Skeletal muscle cell (primary cell): ENCODE data around the gene VEGFA.

Experiments
- DNase-seq: peaks from one replicate; pipeline ENCODE4 v3.0.0-alpha.2; 2010; ENCODE audit warnings: low read depth
- H3K4me3 ChIP-seq: 2 replicates; pipeline ENCODE4 v1.5.1; 2011; ENCODE audit warnings: low read depth, mild to moderate bottlenecking, control low read depth, low read length, moderate library complexity

The VEGFA gene

DNA sequence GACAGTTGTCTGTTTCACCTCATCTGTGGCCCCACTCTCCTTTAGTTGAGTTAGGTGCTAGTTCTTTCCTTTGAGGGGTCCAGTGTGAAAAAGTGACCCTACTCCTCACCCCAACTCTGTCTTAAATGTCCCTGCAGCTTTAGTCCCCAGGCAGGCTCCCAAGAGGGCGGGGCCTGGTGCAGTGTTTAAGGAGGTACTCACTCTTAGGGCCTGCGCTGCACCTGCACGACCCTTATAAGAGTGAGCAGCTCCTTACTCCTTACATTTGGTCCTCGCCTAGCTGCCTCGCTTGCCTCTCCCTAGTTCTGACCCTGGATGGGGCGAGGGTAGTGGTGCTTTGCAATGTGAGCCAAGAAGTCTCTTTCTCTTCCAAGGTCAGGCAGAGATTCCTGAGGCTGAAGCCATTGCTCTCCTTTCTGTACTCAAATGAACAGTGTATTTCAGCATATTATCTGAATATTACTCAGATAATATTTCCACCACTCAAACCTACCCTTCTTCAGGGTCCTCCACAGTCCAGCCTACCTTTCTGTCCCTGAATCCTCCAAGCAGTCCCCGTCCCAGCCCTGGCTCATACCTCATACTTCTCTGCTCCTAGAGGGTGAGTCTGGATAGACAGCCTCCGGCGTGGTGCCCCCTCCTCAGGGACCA lies 11.9 kb upstream of the VEGFA start:
- DNase-seq: no peak
- H3K4me3 ChIP-seq: no peak overlapping the region

DNA sequence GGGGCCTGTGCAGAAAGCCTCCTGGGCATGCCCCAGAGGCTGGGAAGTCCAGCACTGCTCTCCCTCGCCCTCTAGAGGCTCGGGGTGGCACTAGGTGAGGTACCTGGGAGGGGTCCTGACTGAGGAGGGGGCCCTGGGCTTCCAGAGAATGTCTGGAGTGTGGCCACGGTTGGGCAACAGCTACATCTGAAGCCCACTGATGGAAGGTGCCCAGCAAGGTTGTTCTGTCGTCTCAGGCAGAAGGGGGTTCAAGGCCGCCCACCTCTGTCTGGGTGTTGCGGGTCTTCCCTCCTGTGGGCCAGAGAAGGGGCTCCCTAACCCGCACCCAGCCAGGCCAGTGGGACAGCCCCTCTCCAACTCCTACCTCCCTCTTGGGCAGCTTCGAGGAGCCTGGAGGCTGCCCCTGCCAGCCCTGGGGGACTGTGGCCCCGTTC lies 11.4 kb upstream of the VEGFA start:
- DNase-seq: no peak
- no peak overlapping the region for H3K4me3 ChIP-seq

DNA sequence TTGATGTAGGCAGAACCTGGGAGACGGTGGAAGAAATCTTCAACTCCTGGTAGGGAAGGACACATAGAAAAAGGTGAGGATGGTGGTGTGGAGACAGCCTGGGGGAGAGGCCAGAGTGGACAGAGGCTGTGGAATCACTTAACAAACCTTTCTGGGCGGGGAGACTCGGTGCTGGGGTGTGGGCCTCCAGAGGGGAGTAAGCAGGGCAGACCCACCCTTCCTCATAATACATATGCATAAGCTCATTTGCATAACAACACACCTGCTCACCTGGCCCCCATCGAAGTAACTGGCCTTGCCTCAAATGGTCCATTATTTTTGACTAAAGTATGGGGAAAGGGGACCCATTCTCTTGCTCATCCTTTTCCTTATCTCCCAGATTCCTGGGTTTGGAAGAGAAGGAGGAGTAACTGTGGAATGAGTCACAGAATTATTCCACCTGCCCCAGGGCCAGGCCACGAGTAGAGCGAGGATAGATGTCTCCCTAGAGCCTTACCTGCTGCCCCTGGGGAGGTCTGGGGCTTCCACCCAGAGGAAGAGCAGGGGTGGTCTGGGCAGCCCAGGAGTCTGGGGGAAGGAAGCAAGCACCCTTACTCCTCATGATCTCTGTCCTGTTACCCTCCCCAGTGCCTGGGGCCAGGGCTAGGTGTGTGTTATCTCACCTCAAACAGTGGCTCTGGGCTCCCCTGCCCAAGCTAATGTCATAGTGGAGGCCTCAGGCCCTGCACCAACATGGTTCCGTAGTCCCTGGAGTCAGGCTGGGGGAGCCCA lies 10.7 kb upstream of the VEGFA start:
- no peak for DNase-seq

DNA sequence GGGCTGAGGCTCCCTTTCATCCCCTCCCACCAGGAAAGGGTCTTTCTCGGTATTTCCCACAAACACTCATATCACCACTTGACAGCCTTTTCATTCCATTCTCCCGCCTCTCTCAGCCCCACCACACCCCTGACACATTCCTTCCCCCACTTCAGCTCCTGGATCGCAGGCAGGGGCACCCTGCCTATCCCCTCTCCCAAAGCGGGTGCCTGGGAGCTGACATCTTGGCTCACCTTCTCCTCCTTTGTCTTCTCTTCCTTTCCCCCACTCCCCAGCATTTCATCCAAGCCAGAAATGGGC lies 10.2 kb upstream of the VEGFA start:
- no peak for DNase-seq
- H3K4me3 ChIP-seq: no peak overlapping the region

More for the DNA sequence above, 10.7 kb upstream of the VEGFA start:
- no peak overlapping the region for H3K4me3 ChIP-seq

DNA sequence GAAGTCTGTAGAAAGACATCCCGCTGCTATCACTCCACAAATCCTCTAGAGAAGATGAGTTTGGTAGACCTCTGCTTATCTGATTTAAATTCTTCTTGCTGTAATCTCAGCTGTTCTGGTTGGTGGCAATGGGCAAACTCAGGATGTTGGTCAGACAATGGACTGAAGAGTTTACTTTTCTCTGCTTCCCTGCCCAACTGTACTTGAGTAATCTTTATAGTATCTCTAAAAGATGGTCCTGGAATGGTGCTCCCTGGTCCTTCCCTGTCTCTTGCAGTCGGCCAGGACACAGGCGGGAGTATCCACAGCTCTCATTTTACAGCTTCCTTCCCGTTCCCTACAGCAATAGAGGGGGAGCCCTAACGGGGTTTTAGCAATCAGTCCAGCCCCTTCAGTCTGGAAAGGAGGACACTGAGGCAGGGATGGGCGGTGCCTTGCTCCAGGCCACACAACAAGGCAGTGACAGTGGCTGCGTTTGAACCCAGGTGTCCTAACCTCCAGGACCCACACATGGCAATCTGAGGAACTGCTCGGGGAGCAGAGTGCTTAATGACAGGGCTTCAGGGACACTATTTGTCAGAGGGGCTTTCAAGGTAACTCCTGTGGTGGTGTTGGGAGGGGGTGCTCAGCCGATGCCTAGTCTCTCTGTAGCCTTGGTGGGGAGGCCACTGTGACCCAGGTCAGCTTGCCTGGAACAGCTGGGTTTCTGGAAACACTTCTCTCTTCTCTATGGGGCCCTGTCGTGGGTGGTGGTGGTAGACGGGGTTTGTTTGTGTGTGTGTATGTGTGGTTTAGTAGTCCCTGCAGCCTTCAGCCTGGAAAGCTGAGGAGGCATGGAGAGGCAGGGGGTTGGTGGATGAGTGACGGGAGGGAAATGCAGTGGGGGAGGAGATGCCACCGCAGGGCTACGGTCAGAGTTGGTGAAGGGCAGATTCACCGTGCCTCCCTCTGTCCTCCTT lies 9.5 kb upstream of the VEGFA start:
- no peak overlapping the region for H3K4me3 ChIP-seq
- DNase-seq: no peak

DNA sequence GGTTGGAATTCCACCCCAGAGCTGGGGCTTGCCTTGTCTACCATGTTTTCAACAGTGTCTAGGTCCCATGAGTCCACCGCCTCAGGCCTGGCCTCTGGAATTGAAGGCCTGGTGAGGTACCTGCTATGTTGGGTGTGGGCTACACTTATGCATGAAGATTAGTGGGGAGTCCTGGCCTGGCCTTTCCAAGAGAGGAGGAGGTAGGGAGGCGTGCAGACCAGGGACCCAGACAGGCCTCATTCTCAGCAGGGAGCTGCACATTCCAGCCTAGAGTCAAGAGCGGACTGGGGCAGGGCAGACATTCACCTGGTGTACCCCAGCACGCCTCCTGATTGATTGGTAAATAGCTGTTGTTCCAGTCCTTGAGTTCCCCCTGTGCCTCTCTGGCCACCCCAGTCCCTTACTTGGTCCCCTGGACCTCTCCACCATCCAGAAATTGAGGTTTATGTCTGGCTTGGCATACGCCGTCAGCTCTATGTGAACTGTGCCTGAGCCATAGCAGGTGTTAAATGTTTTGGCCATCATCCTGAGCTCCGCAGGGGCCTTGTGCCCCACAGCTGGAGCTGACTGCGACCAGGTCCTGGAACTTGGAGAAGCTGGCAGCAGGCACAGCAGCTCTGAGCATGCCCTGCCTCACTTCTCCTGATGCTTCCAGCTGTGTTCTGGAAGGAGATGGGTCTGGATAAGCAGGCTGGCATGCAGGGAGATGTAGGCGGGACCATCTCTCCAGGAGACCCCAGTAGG lies 8.2 kb upstream of the VEGFA start:
- no peak overlapping the region for H3K4me3 ChIP-seq
- no peak for DNase-seq

DNA sequence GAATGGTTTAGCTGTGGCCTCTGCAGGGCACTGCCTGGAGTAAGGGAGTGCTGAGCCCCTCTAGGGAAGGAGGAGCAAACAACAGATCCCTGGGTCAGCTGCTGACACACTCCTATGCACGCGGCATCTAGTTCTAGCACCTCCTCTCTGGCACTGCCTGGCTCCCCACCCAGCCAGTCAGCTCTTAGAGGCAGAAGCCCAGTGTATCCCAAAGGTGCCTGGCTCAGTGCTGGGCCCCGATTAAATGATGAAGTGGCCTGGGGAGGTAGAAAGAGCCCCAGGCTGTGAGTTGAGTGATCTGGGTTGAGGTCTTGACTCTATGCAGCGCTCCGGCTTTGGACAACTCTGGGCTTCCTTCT lies 7.6 kb upstream of the VEGFA start:
- DNase-seq: no peak
- H3K4me3 ChIP-seq: no peak overlapping the region

DNA sequence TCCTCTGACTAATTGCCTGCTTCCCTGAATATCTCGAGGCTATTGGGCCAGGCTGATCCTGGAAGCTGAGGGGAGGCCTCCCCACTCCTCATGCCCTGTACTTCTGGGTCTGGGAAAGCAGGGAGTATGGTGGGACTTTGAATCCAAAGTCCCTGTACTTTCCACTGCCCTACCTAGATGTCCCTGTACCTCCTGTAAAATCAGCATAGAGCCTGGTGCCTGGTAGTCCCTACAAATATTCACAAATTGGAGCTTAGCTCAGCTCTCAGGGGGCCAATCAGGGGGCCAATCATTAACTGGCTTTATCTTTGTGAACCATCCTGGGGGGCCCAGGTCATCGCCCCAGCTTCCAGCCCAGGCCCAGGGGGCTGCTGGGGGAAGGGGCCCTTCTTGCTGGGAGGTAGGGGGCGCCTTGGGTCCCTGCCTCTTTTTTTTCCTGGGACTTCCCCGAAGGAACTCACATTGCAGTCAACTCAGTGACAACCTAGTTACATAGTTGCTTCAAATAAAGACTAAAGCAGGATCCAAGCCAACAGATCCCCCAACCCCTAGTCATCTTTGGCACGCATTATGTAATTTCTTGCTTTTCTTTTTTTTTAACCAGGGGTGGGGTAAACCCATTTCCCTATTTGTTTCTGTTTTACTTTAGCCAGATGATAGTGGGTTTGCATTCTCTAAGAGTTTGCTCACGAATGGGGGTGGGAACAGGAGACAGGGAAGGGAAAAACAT lies 6.9 kb upstream of the VEGFA start:
- no peak for DNase-seq

DNA sequence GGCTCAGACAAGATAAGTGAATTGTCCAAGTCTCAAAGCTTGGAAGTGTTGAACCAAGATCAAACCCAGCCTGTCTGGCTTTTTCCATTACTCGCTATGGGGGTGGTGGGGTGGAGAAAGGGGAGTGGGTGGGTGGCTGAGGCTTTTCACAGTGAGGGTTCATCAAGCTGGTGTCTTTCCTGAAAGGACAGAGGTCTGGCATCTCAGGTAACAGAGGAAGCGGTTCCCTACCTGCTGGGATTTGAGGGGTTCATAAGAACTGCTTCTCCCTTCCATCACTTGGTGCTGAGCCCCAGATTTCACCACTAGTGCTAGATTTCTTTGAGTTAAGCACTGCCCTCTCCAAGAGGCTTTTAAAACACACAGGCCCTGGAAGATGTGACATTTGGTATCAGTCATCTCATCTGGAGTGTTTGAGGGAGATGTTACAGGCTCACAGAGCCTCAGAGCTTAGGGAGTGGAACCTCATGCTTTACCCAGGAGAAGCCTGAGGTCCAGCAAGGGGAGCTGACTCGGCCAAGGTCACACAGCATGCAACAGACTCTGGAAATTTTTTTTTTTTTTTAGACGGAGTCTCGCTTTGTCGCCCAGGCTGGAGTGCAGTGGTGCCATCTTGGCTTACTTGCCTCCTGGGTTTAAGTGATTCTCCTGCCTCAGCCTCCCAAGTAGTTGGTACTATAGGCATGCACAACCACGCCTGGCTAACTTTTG lies 6.0 kb upstream of the VEGFA start:
- DNase-seq: no peak
- H3K4me3 ChIP-seq: no peak overlapping the region

More for the DNA sequence above, 6.9 kb upstream of the VEGFA start:
- no peak overlapping the region for H3K4me3 ChIP-seq

DNA sequence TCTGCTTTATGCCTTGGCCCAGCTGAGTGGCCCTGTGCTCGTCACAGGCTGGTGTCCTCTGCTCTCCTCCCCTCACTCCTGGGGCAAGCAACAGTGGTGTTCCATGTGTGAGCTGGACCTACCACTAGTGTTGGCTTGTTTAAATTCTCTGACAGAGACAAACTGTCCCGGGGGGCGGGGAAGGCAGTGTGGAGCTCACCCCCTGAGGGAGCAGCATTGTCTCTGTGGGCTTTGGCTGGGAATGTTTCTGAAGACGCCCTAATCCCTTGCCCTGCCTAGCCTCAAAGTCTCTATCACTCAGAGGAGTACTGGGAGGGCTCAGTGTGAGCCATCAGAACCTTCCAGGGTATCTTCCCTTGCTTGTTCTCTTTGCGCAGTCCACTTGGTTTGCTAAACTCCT lies 5.2 kb upstream of the VEGFA start:
- H3K4me3 ChIP-seq: no peak overlapping the region

DNA sequence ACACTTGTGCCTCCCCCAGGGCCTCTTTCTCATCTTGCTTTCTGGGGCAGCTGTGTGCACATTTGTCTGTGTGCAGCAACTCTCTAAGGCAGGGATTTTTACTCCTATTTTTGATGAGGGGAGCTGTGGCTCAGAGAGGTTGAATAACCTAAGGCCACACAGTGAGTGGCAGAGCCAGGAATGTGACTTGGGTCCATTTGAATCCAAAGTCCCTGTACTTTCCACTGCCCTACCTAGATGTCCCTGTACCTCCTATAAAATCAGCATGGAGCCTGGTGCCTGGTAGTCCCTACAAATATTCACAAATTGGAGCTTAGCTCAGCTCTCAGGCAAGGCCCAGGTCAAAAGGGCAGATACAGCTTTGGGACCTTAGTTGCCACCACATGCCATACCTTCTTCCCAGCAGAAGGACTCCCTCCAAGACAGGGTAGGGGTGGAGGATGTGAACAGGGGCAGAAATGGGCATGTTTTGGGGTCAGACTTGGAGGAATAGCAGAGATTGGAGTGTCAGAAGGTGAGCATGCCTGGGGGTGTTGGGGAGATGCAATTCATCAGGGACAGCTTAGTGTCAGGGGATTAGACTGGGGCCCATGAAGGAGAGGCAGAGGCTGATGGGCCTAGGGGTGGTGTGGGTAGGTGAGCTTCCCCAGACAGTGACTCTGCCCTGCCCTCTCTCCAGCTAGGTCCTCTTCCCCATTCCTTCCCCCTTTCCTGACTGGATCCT lies 4.1 kb upstream of the VEGFA start:
- no peak overlapping the region for H3K4me3 ChIP-seq

More for the DNA sequence above, 5.2 kb upstream of the VEGFA start:
- no peak for DNase-seq

DNA sequence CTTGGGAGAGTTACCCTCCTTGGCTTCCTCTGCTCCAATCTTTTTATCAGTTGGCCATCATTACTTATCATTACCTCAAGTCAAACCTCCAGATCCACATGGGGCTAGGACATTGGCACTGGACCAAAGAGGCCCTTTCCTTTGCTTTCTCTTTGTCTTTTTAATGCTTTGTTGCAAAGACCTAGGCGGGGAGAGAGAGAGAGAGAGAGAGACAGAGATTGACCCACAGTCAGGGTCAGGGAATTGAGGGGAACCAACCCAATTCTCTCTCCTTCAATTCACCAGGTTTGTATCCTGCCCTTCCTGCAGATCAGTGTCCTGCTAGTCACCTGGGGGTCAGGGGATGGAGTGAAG lies 3.5 kb upstream of the VEGFA start:
- no peak overlapping the region for H3K4me3 ChIP-seq
- DNase-seq: no peak

More for the DNA sequence above, 4.1 kb upstream of the VEGFA start:
- DNase-seq: no peak

DNA sequence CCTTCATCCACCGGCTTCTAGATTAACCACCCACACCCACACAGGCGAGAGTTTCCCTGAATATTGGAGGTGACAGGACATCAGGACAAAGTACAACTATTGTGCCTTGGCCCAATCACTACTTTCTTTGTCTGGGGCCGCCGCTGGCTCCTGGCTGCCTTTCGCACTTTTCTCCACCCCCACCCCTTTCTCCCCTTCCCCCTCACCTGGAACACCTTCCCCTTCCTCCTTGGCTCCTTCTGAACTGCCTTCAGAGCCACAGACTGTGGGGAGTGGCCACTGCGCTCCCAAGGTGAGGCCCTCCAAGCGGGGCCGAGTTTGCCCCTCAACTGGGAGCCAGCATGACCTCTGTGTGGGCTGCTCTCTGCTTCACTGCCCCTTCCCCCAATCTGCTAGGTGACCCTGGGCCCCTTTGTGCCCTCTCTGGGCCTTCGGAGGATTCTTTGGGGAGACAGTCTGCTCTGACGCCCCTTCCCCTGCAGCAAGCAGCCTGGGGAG lies 3.0 kb upstream of the VEGFA start:
- no peak overlapping the region for H3K4me3 ChIP-seq
- no peak for DNase-seq

DNA sequence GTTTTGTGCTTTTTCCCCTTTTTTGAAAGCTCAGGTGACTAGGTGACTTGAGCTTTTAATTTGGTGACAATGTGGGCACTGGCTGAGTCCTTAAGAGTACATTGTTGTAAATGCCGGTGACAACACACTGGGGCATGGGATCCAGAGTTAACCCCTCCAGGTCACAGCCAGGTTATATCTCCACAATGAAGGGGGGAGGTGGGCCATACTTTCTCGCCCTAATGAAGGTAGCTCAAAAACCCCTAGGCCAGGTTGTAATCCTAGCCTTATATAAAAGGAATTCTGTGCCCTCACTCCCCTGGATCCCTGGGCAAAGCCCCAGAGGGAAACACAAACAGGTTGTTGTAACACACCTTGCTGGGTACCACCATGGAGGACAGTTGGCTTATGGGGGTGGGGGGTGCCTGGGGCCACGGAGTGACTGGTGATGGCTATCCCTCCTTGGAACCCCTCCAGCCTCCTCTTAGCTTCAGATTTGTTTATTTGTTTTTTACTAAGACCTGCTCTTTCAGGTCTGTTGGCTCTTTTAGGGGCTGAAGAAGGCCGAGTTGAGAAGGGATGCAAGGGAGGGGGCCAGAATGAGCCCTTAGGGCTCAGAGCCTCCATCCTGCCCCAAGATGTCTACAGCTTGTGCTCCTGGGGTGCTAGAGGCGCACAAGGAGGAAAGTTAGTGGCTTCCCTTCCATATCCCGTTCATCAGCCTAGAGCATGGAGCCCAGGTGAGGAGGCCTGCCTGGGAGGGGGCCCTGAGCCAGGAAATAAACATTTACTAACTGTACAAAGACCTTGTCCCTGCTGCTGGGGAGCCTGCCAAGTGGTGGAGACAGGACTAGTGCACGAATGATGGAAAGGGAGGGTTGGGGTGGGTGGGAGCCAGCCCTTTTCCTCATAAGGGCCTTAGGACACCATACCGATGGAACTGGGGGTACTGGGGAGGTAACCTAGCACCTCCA lies 2.2 kb upstream of the VEGFA start:
- no peak for DNase-seq

DNA sequence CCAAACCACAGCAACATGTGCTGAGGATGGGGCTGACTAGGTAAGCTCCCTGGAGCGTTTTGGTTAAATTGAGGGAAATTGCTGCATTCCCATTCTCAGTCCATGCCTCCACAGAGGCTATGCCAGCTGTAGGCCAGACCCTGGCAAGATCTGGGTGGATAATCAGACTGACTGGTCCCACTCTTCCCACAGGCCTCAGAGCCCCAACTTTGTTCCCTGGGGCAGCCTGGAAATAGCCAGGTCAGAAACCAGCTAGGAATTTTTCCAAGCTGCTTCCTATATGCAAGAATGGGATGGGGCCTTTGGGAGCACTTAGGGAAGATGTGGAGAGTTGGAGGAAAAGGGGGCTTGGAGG lies 1.5 kb upstream of the VEGFA start:
- DNase-seq: no peak

More for the DNA sequence above, 2.2 kb upstream of the VEGFA start:
- H3K4me3 ChIP-seq: no peak overlapping the region

DNA sequence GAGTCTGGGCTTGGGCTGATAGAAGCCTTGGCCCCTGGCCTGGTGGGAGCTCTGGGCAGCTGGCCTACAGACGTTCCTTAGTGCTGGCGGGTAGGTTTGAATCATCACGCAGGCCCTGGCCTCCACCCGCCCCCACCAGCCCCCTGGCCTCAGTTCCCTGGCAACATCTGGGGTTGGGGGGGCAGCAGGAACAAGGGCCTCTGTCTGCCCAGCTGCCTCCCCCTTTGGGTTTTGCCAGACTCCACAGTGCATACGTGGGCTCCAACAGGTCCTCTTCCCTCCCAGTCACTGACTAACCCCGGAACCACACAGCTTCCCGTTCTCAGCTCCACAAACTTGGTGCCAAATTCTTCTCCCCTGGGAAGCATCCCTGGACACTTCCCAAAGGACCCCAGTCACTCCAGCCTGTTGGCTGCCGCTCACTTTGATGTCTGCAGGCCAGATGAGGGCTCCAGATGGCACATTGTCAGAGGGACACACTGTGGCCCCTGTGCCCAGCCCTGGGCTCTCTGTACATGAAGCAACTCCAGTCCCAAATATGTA lies 957 bp upstream of the VEGFA start:
- peak overlapping the region; percentile 65 for H3K4me3 ChIP-seq
- peak; percentile 98 for DNase-seq

More for the DNA sequence above, 1.5 kb upstream of the VEGFA start:
- no peak overlapping the region for H3K4me3 ChIP-seq
